Neural cell (in vitro differentiated cells): ENCODE data around the gene PRSS21. TPM values are rescaled to one million over a fixed set of nuclear protein-coding genes. Genes with fewer than 3 reads are reported as not detected.

Experiments
- H2AFZ ChIP-seq: fragments of 200-600, 300-800 bp; sonication (generic), shearing (Covaris generic); 2 replicates; pipeline ENCODE4 v1.6.0; 2014; ENCODE audit warnings: low read depth, mild to moderate bottlenecking, antibody characterized with exemption, low read length, moderate library complexity
- H3F3A ChIP-seq: fragments of 200-600 bp; shearing (Covaris generic); 2 replicates; pipeline ENCODE4 v1.6.1; 2016; ENCODE audit warnings: mild to moderate bottlenecking, moderate library complexity, mixed read lengths, antibody characterized with exemption, low read length; ENCODE audit not compliant: insufficient read depth, poor library complexity, severe bottlenecking
- H3K27ac ChIP-seq: fragments of 200-600, 300-800 bp; sonication (generic), shearing (Covaris generic); 2 replicates; pipeline ENCODE4 v1.5.1; 2014; ENCODE audit warnings: mild to moderate bottlenecking, low read length, moderate library complexity
- H3K27me3 ChIP-seq: fragments of 300-800, 200-600 bp; sonication (generic), shearing (Covaris generic); 2 replicates; pipeline ENCODE4 v1.6.0; 2014; ENCODE audit warnings: mild to moderate bottlenecking, low read depth, low read length, moderate library complexity; ENCODE audit not compliant: insufficient read depth
- H3K36me3 ChIP-seq: fragments of 300-800, 200-600 bp; sonication (generic), shearing (Covaris generic); 2 replicates; pipeline ENCODE4 v1.5.1; 2014; ENCODE audit warnings: mild to moderate bottlenecking, antibody characterized with exemption, low read length, moderate library complexity; ENCODE audit not compliant: insufficient read depth
- H3K4me2 ChIP-seq: fragments of 300-800, 200-600 bp; sonication (generic), shearing (Covaris generic); 2 replicates; pipeline ENCODE4 v1.6.0; 2014; ENCODE audit warnings: mild to moderate bottlenecking, low read length
- H3K4me3 ChIP-seq: fragments of 300-800, 200-600 bp; sonication (generic), shearing (Covaris generic); 2 replicates; pipeline ENCODE4 v1.5.1; 2014; ENCODE audit warnings: mild to moderate bottlenecking, low read length, moderate library complexity
- H3K79me2 ChIP-seq: fragments of 200-600 bp; shearing (Covaris generic); replicated peaks from 2 replicates; pipeline ENCODE4 v1.6.0; 2014; ENCODE audit warnings: mild to moderate bottlenecking, low read length, moderate library complexity; ENCODE audit not compliant: insufficient read depth
- H3K9ac ChIP-seq: fragments of 300-800, 200-600 bp; sonication (generic), shearing (Covaris generic); 2 replicates; pipeline ENCODE4 v1.6.1; 2016; ENCODE audit warnings: mild to moderate bottlenecking, low read length, mixed read lengths
- H3K9me2 ChIP-seq: fragments of 200-600 bp; shearing (Covaris generic); 2 replicates; pipeline ENCODE4 v1.6.1; 2016; ENCODE audit warnings: mild to moderate bottlenecking, low read length, mixed read lengths; ENCODE audit not compliant: insufficient read depth
- H3K9me3 ChIP-seq: fragments of 200-600, 300-800 bp; sonication (generic), shearing (Covaris generic); 2 replicates; pipeline ENCODE4 v1.6.1; 2016; ENCODE audit warnings: mild to moderate bottlenecking, mixed run types, low read length, moderate library complexity, mixed read lengths
- H4K20me1 ChIP-seq: fragments of 200-600 bp; shearing (Covaris generic); 2 replicates; pipeline ENCODE4 v1.6.1; 2016; ENCODE audit warnings: mild to moderate bottlenecking, mixed run types; ENCODE audit not compliant: insufficient read depth
- CTCF ChIP-seq: fragments of 450-650 bp; IDR thresholded peaks from 2 replicates; pipeline ENCODE4 v1.5.1; 2014; ENCODE audit warnings: antibody characterized with exemption, mild to moderate bottlenecking, moderate library complexity; ENCODE audit not compliant: poor library complexity, severe bottlenecking
- EP300 ChIP-seq: fragments of 450-650 bp; conservative IDR thresholded peaks from 2 replicates; pipeline ENCODE4 v1.6.1; 2014; ENCODE audit warnings: antibody characterized with exemption, mild to moderate bottlenecking, moderate library complexity; ENCODE audit not compliant: poor library complexity, severe bottlenecking
- EZH2 ChIP-seq: fragments of 200-600, 300-800 bp; shearing (Covaris generic), sonication (generic); IDR thresholded peaks from 2 replicates; pipeline ENCODE4 v1.6.1; 2014; ENCODE audit warnings: antibody characterized with exemption, low read length, borderline replicate concordance, mild to moderate bottlenecking; ENCODE audit not compliant: insufficient read depth, poor library complexity, severe bottlenecking
- MXI1 ChIP-seq: fragments of 450-650 bp; conservative IDR thresholded peaks from 2 replicates; pipeline ENCODE4 v1.6.1; 2014; ENCODE audit warnings: antibody characterized with exemption, mild to moderate bottlenecking; ENCODE audit not compliant: poor library complexity, severe bottlenecking
- POLR2AphosphoS5 ChIP-seq: IDR thresholded peaks from 2 replicates; pipeline ENCODE4 v1.6.1; 2012
- RAD21 ChIP-seq: fragments of 450-650 bp; conservative IDR thresholded peaks from 2 replicates; pipeline ENCODE4 v1.6.1; 2014; ENCODE audit warnings: antibody characterized with exemption, mild to moderate bottlenecking, moderate library complexity
- REST ChIP-seq: IDR thresholded peaks from 2 replicates; pipeline ENCODE4 v1.6.1; 2012; ENCODE audit warnings: borderline replicate concordance
- SMC3 ChIP-seq: fragments of 450-650 bp; conservative IDR thresholded peaks from 2 replicates; pipeline ENCODE4 v1.6.1; 2014; ENCODE audit warnings: antibody characterized with exemption, mild to moderate bottlenecking, moderate library complexity; ENCODE audit not compliant: poor library complexity
- TAF1 ChIP-seq: IDR thresholded peaks from 2 replicates; pipeline ENCODE4 v1.6.1; 2012; ENCODE audit warnings: low read depth
- polyA plus RNA-seq: library from polyadenylated mRNA; depleted of rRNA; stranded (reverse); fragments of >200 nt; gene quantifications from 2 replicates; pipeline ENCODE4 v1.2.3, GENCODE V29; 2014

PRSS21 gene
- polyA plus RNA-seq, 1 donor from 2014 or later: not detected

- Histone ChIP-seq H2AFZ (no peak overlapping the region), H3K9ac (no peak overlapping the region), H3K79me2 (no peaks in the 10 kb centered on the region), H3K9me2 (no peaks in the 10 kb centered on the region), H3K4me3 (no peak overlapping the region), H3K9me3 (no peaks in the 10 kb centered on the region), H4K20me1 (no peaks in the 10 kb centered on the region), H3K27ac (no peak overlapping the region), H3F3A (no peaks in the 10 kb centered on the region), H3K27me3 (no peaks in the 10 kb centered on the region), H3K4me2 (no peak overlapping the region), H3K36me3 (no peaks in the 10 kb centered on the region)
- no peak for TF ChIP-seq CTCF
- no peak for TF ChIP-seq EZH2
- no peak for TF ChIP-seq EP300
Measured at GRCh38 chr16:2819179-2819938, 2.3 kb downstream of the PRSS21 start.

DNA sequence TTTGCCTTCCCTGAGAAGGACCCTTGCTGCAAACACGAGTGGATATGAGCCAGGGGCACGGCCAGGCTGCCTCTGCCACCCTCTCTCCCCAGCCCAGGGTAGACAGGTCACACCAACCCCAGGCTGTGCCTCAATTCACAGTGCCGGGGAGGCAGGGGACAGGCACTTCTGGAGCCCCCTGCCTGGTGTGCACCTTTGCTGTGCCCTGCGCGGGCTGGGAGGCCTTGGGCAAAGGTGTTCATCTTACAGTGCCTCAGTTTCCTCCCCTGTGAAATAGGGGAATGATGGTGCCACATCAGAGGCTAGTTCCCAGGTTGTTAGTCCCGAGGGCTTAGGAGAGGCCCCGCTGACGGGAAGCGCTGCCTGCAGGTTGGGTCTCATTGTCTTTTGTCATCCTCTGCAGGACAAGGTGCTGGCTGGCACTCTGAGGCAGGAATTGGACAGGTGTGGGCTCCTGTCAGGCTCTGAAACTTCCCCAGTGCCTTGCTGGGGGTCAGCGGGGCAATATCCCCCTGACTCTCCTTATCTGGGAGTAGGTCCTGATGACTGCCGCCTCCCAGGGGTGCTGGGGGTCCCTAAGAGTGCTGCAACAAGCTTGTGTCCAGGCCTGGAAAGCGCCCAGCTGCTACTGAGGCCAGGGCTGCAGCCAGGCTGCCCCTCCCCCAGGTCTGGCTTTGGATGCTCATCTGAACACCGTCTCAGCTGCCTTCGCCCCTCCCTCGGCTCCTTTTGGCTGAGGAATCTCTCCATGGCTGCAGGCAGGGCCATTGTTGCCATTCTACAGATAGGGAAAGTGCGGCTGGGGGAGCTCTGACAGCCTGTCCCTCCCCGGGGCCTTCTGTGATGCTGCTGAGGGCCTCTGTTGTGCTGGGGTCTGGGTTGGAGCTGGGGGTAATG lies 3.1 kb downstream of the PRSS21 start:
- TF ChIP-seq EZH2: no peak
- no peak for TF ChIP-seq EP300
- TF ChIP-seq REST: no peak
- TF ChIP-seq TAF1: no peak
- TF ChIP-seq POLR2AphosphoS5: no peak
- TF ChIP-seq CTCF: no peak
- TF ChIP-seq RAD21: no peak
- no peak for TF ChIP-seq SMC3
- TF ChIP-seq MXI1: no peak
- no peak overlapping the region for H3K4me3 ChIP-seq

More for the DNA sequence above, 3.1 kb downstream of the PRSS21 start:
- H3K4me2 ChIP-seq: no peak overlapping the region
- H2AFZ ChIP-seq: no peak overlapping the region
- H3F3A ChIP-seq: no peaks in the 10 kb centered on the region
- H4K20me1 ChIP-seq: no peaks in the 10 kb centered on the region
- H3K27me3 ChIP-seq: no peaks in the 10 kb centered on the region
- no peak overlapping the region for H3K27ac ChIP-seq
- no peaks in the 10 kb centered on the region for H3K9me3 ChIP-seq
- H3K36me3 ChIP-seq: no peaks in the 10 kb centered on the region
- H3K9me2 ChIP-seq: no peaks in the 10 kb centered on the region
- H3K9ac ChIP-seq: no peak overlapping the region
- H3K79me2 ChIP-seq: no peaks in the 10 kb centered on the region
